Rectal smooth muscle tissue (tissue), 1 donor: ENCODE results near the gene CCDC12.

ENCODE experiments used
- H3K27ac ChIP-seq: one replicate; pipeline ENCODE4 v1.7.0; 2013; ENCODE audit warnings: low read depth, low read length, inconsistent platforms
- H3K27me3 ChIP-seq: one replicate; pipeline ENCODE4 v1.7.0; 2013; ENCODE audit warnings: low read length; ENCODE audit not compliant: control insufficient read depth, insufficient read depth
- H3K36me3 ChIP-seq: one replicate; pipeline ENCODE4 v1.7.0; 2013; ENCODE audit warnings: low read length; ENCODE audit not compliant: control insufficient read depth, insufficient read depth
- H3K4me1 ChIP-seq: one replicate; pipeline ENCODE4 v1.7.0; 2013; ENCODE audit warnings: low read length; ENCODE audit not compliant: control insufficient read depth, insufficient read depth
- H3K4me3 ChIP-seq: one replicate; pipeline ENCODE4 v1.7.0; 2013; ENCODE audit warnings: low read length
- H3K9ac ChIP-seq: one replicate; pipeline ENCODE4 v1.7.0; 2013; ENCODE audit warnings: low read length

The CCDC12 gene

GRCh38 chr3:46942076-46942475 lies 34.5 kb downstream of the CCDC12 start:
- no peak overlapping the region for H3K27ac ChIP-seq
- no peak overlapping the region for H3K9ac ChIP-seq
- H3K4me1 ChIP-seq: peaks cover 2% of the 10 kb centered on the region

GRCh38 chr3:46939578-46940445 lies 36.7 kb downstream of the CCDC12 start:
- H3K9ac ChIP-seq: no peak overlapping the region
- peaks cover 14% of the 10 kb centered on the region for H3K36me3 ChIP-seq
- H3K27ac ChIP-seq: no peak overlapping the region
- peaks cover 18% of the 10 kb centered on the region for H3K4me1 ChIP-seq
- H3K4me3 ChIP-seq: no peak overlapping the region
- H3K27me3 ChIP-seq: no peaks in the 10 kb centered on the region

More at GRCh38 chr3:46942076-46942475, 34.5 kb downstream of the CCDC12 start:
- no peak overlapping the region for H3K4me3 ChIP-seq
- no peaks in the 10 kb centered on the region for H3K27me3 ChIP-seq
- H3K36me3 ChIP-seq: peaks cover 14% of the 10 kb centered on the region

GRCh38 chr3:46938118-46938517 lies 38.4 kb downstream of the CCDC12 start:
- no peak overlapping the region for H3K9ac ChIP-seq
- peaks cover 14% of the 10 kb centered on the region for H3K36me3 ChIP-seq
- H3K4me3 ChIP-seq: no peak overlapping the region
- no peaks in the 10 kb centered on the region for H3K27me3 ChIP-seq
- no peak overlapping the region for H3K27ac ChIP-seq
- peaks cover 28% of the 10 kb centered on the region for H3K4me1 ChIP-seq

- H3K27ac ChIP-seq: no peak overlapping the region
- no peak overlapping the region for H3K4me3 ChIP-seq
- peaks cover 41% of the 10 kb centered on the region for H3K4me1 ChIP-seq
- H3K27me3 ChIP-seq: no peaks in the 10 kb centered on the region
- H3K9ac ChIP-seq: no peak overlapping the region
- H3K36me3 ChIP-seq: peaks cover 14% of the 10 kb centered on the region
Measured at GRCh38 chr3:46936733-46937250, 39.8 kb downstream of the CCDC12 start.

GRCh38 chr3:46935989-46936558 lies 40.5 kb downstream of the CCDC12 start:
- Histone ChIP-seq H3K36me3 (peaks cover 14% of the 10 kb centered on the region), H3K27me3 (no peaks in the 10 kb centered on the region), H3K9ac (no peak overlapping the region), H3K4me1 (peaks cover 48% of the 10 kb centered on the region), H3K27ac (peak overlapping the region; percentile 11), H3K4me3 (no peak overlapping the region)

GRCh38 chr3:46935168-46935858 lies 41.2 kb downstream of the CCDC12 start:
- no peaks in the 10 kb centered on the region for H3K27me3 ChIP-seq
- peak overlapping the region; percentile 11 for H3K4me3 ChIP-seq
- peak overlapping the region; percentile 84 for H3K27ac ChIP-seq
- peaks cover 56% of the 10 kb centered on the region for H3K4me1 ChIP-seq
- H3K9ac ChIP-seq: no peak overlapping the region
- peaks cover 11% of the 10 kb centered on the region for H3K36me3 ChIP-seq

- H3K4me3 ChIP-seq: peak overlapping the region; percentile 11
- peaks cover 9% of the 10 kb centered on the region for H3K36me3 ChIP-seq
- peak overlapping the region; percentile 84 for H3K27ac ChIP-seq
- H3K27me3 ChIP-seq: no peaks in the 10 kb centered on the region
- no peak overlapping the region for H3K9ac ChIP-seq
- peaks cover 60% of the 10 kb centered on the region for H3K4me1 ChIP-seq
Measured at GRCh38 chr3:46934498-46935167, 41.9 kb downstream of the CCDC12 start.

- Histone ChIP-seq H3K27ac (peak overlapping the region; percentile 84), H3K36me3 (peaks cover 9% of the 10 kb centered on the region), H3K9ac (no peak overlapping the region), H3K27me3 (no peaks in the 10 kb centered on the region), H3K4me3 (no peak overlapping the region), H3K4me1 (peaks cover 65% of the 10 kb centered on the region)
Measured at GRCh38 chr3:46934072-46934471, 42.5 kb downstream of the CCDC12 start.

GRCh38 chr3:46933261-46933660 lies 43.3 kb downstream of the CCDC12 start:
- H3K9ac ChIP-seq: no peak overlapping the region
- peaks cover 9% of the 10 kb centered on the region for H3K36me3 ChIP-seq
- peaks cover 63% of the 10 kb centered on the region for H3K4me1 ChIP-seq
- no peak overlapping the region for H3K4me3 ChIP-seq
- peak overlapping the region; percentile 87 for H3K27ac ChIP-seq
- no peaks in the 10 kb centered on the region for H3K27me3 ChIP-seq

- Histone ChIP-seq H3K36me3 (peaks cover 5% of the 10 kb centered on the region), H3K4me3 (no peak overlapping the region), H3K27ac (peak overlapping the region; percentile 87), H3K27me3 (no peaks in the 10 kb centered on the region), H3K9ac (no peak overlapping the region), H3K4me1 (peaks cover 63% of the 10 kb centered on the region)
Measured at GRCh38 chr3:46932455-46933225, 43.9 kb downstream of the CCDC12 start.

- Histone ChIP-seq H3K4me1 (peaks cover 63% of the 10 kb centered on the region), H3K4me3 (peak overlapping the region; percentile 28), H3K27me3 (no peaks in the 10 kb centered on the region)
Measured at GRCh38 chr3:46931631-46932331, 44.8 kb downstream of the CCDC12 start.

More at GRCh38 chr3:46931631-46932331, 44.8 kb downstream of the CCDC12 start:
- H3K27ac ChIP-seq: peak overlapping the region; percentile 87
- no peaks in the 10 kb centered on the region for H3K36me3 ChIP-seq
- H3K9ac ChIP-seq: no peak overlapping the region
